Dedifferentiated amniotic fluid mesenchymal stem cell (primary cell): ENCODE results near the gene CHORDC1.
"Not testable (repeated sequence)": the region's sequence is repeated elsewhere in the genome, so short reads cannot be mapped to it uniquely, and the experiment has no call there.

Source experiments
- DNase-seq: peaks from one replicate; pipeline ENCODE4 v3.0.0-alpha.2; 2016; ENCODE audit errors: extremely low spot score

Gene CHORDC1

DNA sequence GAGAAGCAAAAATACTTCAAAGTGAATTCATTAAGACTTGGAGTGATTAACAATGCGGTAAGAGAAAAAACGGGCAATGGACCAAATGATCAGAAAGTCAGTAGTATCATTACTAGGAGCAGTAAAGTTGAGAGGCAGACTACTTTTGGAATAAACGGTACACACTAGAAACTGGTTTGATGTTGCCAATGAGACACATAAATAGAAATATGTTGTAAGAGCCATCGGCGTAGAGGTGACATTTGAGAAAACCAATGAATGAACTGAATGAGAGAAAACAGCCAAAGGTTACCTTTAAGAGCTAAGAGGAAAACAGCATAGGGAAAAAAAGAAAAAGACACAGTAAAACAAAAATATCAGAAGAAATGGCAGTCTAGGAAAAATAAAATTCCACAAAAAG, 6.2 kb downstream of the CHORDC1 start:
- no peak for DNase-seq

DNA sequence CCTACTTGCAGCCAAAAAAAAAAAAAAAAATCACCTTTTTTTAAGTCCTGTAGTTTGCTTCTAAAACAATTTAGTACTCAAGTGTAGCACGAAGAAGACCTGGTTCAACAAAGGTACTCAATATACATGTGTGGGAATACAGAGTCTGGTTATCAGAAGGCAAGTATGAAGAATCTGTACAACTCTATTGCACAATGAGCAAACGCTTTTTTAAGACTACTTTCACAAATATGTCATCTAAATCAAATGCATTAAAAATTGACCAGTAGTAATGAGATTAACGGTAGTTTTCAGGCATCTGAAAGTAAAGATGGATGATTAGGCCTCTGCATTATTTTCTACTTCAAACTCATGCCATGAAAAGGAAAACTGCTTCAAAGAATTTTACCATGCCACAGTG, 9.5 kb downstream of the CHORDC1 start:
- no peak for DNase-seq

- no peak for DNase-seq
Observed at GRCh38 chr11:90208857-90209256, 14.0 kb downstream of the CHORDC1 start.

- DNase-seq = not testable (repeated sequence)
Observed at GRCh38 chr11:90207992-90208391, 14.9 kb downstream of the CHORDC1 start.

DNA sequence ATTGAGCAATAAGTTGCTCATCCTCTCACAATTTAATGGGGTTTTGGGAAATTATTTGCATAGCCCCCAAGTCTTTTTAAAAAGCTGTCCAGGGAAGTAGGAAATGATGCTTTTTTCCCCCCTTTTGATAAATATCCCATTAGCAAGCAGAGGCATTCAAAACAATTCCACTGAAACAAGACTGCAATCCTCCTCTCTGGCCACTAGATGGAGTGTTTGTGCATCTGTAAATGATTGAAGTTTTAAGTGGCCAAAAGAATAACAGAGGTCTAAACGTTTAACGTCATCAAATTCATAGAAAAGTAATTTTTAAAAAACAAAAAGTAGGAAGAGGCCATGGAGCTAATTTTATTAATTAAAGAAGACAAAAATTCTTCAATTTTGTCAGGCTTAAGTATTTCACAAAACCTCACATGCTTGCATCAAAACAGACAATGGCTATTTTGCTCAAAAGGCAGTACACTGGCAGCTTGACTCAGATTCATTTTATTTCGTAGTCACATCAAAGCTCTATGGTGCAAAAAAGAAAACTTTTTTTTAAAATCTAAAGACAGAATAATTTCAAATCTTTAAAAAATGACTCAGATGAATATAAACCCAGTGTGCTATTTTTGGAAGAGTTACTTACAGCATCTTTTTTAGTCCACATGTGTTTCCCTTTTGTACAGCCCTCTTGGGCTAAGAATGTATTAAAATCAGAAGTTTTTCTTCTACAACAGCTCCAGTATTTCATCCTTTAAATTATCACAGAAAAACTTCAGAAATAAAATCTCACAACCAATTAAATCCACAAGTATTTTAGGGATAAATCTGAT, 17.8 kb downstream of the CHORDC1 start:
- peak; percentile 77 for DNase-seq

DNA sequence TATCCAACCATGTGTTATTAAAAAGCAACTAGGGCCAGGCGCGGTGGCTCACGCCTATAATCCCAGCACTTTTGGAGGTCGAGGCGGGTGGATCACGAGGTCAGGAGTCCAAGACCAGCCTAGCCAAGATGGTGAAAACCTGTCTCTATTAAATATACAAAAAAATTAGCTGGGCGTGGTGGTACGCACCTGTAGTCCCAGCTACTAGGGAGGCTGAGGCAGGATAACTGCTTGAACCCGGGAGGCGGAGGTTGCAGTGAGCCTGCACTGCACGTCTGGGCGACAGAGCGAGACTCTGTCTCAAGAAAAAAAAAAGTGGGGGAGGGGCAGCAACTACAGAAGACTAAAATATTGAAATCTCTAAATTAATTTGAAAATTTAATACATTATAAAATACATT, 18.4 kb downstream of the CHORDC1 start:
- no peak for DNase-seq

DNA sequence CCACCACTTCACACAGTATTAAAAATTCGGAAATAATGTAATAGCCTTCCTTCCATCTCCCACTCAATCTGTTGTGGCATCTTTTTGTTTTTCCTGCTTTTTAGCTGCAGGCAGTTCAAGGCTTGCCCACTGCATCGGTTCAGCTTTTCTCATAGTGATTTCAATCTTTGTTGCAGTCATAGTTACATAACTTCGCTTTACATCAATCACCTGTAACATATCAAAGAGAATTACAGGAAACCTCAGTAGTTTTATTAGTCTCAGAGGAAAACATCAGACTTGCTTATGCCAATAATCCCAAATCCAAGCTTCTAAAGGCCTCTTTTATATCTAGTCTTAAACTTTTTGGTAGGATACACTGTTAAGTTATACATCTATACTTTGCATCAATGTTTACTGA, 20.5 kb downstream of the CHORDC1 start:
- DNase-seq = no peak

DNA sequence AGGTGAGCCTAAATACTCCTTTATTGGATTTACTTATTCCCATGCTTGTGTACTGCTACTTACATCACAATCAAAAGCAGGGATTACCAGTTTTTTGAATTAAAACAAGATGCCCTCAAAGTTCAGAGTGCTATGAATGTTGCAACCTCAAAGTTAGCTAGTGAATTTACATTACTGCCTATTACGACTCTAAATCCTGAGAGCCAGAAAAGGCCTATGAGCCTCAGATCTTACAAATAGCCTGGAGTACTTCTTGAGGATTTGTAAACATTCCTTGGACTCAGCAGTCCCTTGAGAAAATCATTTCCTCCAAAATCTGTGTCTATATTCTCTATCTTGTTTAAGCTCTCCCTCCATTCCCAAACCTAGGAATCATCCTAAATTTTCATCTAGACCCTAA, 25.5 kb downstream of the CHORDC1 start:
- DNase-seq = no peak

DNA sequence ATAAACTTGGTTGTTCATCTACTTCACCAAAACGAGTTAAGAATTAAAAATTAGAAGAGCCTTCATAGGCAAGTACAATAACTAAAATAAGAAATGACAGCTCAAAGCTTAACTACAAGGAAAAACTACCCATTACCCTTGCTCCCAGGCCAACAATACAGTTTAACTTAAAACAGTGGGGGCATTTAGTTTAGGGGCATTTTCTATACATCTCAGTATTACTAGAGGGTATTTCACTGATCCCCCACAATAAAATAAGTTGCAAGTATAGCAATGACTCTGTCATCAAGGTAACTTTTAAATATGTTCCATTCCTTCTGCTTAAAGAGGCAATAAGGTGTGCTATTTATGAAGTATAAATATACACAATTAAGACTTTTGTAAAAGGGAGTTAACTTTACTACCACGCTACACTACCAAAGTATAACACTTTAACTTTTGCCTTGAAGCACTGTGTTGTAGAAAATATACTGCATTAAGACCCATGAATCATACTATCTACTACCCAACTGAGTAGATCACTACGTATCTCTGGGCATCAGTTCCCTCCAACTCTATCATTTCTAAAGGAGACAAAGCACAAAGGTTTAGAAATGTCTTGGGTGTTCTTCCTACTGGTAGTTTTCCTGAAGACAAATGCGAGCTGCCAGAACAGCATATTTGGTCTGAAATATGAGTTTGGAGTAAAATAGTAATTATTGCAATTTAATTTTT, 29.8 kb downstream of the CHORDC1 start:
- DNase-seq = no peak

GRCh38 chr11:90189011-90189410, 33.8 kb downstream of the CHORDC1 start:
- DNase-seq = no peak

GRCh38 chr11:90187839-90188238, 35.0 kb downstream of the CHORDC1 start:
- no peak for DNase-seq

GRCh38 chr11:90179923-90180322, 42.9 kb downstream of the CHORDC1 start:
- no peak for DNase-seq

- DNase-seq = no peak
Observed at GRCh38 chr11:90178751-90179150, 44.1 kb downstream of the CHORDC1 start.

DNA sequence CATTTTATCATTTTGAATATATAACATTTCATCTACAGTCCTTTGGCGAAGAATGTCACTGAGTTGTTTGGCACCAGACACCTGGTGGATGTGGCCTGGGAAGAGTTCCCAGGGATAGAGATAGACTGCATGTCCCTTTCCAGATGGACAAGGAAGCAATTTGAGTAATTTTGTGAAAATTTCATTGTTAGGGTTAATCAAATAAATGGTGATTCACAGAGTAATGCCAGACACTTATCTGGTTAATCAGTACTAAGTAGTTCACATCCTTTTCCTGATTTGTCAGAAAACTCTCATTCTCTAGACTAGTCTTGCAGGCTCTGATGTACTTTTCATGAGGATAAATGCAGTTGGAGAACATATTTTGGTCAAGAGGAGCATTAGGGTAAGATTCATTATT, 46.8 kb downstream of the CHORDC1 start:
- DNase-seq = no peak

DNA sequence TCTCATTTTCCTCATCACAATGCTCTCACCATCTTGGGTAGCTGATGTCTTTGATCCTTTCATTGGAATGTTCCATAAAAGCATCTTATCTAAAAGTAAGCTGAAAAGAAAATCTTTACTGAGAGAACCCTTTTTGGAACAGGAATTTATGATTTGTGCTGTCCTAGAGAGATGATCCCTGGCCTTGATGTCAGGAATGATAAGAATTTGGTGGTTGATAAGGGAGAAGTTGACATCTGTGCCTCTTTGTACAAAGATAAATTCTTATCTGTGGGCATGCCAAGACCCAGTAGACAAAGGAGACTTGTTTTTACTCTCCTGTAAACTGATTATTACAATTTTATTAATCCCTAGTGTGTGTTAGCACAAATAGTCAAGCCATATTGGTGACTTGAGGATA, 51.5 kb downstream of the CHORDC1 start:
- DNase-seq = no peak

DNA sequence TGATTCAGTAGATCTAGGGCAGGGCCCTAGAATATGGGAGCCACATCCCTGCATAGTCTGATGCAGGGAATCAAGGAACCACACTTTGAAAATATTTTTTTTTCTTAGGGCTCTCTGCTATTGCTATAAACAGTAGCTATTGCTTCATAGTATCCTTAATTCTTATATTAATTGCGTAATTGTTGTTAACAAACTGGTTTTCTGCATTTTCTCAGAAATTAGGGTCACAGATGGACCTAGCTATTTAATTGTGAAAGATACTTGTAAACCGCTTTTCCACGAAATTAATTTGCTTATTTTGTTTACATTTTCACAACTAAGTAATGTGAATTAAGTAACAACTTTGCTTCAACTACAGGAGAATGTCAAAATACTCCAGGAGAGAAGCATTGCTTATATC, 54.3 kb downstream of the CHORDC1 start:
- no peak for DNase-seq

- DNase-seq = not testable (repeated sequence)
Observed at GRCh38 chr11:90167704-90168103, 55.1 kb downstream of the CHORDC1 start.

DNA sequence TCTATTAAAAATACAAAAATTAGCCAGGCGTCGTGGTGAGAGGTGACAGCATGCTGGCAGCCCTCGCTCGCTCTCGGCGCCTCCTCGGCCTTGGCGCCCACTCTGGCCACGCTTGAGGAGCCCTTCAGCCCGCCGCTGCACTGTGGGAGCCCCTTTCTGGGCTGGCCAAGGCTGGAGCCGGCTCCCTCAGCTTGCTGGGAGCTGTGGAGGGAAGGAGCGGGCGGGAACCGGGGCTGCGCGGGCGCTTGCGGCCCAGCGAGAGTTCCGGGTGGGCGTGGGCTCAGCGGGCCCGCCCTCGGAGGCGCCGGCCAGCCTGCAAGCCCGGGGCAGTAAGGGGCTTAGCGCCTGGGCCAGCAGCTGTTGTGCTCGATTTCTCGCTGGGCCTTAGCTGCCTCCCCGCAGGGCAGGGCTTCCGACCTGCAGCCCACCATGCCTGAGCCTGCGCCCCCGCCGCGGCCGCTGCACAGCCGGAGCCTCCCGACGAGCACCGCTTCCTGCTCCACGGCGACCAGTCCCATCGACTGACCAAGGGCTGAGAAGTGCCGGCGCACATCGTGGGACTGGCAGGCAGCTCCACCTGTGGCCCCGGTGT, 55.8 kb downstream of the CHORDC1 start:
- DNase-seq = not testable (repeated sequence)
